Panc1 (cell line): ENCODE measurements around the gene TESK1. TPM values are rescaled to one million over a fixed set of nuclear protein-coding genes. Genes with fewer than 3 reads are reported as not detected.

Source experiments
- ATAC-seq: fragments of 200-7000 bp; cut with Tn5 transposase; 2 replicates; pipeline ENCODE4 v1.9.1; 2020; ENCODE audit warnings: mild to moderate bottlenecking, moderate library complexity
- BruUV-seq: library from RNA; stranded (reverse); fragments of 400-500 nt; replicated peaks from 2 replicates; lab custom pipeline; 2021; lab: Mats Ljungman, UMichigan
- CTCF ChIA-PET: fragments of 300-600 bp; sonication (Branson Sonifier 250); formaldehyde crosslinking; loops from one replicate; lab custom pipeline; 2022; ENCODE audit warnings: antibody characterized with exemption; lab: Charles Lee
- POLR2A ChIA-PET: fragments of 300-600 bp; sonication (Branson Sonifier 250); formaldehyde crosslinking; loops from one replicate; lab custom pipeline; 2022; ENCODE audit warnings: antibody characterized with exemption; lab: Charles Lee
- DNase-seq: peaks from one replicate; pipeline ENCODE4 v3.0.0-alpha.2; 2010; ENCODE audit warnings: low read depth, low spot score
- H3K27ac ChIP-seq: 2 replicates; pipeline ENCODE4 v1.5.1; 2011; ENCODE audit warnings: mild to moderate bottlenecking, low read length, inconsistent platforms
- H3K27me3 ChIP-seq: fragments of 200-500 bp; sonication (Bioruptor generic); 2 replicates; pipeline ENCODE4 v1.6.0; 2014; ENCODE audit warnings: low read length, inconsistent platforms; ENCODE audit not compliant: control insufficient read depth, insufficient read depth
- H3K36me3 ChIP-seq: fragments of 200-500 bp; sonication (Bioruptor generic); 2 replicates; pipeline ENCODE4 v1.5.1; 2014; ENCODE audit warnings: inconsistent platforms, mild to moderate bottlenecking, low read length, moderate library complexity; ENCODE audit not compliant: control insufficient read depth, insufficient read depth
- H3K4me1 ChIP-seq: 2 replicates; pipeline ENCODE4 v1.5.1; 2011; ENCODE audit warnings: inconsistent platforms, mild to moderate bottlenecking, low read length, moderate library complexity; ENCODE audit not compliant: control insufficient read depth, insufficient read depth
- H3K4me3 ChIP-seq, 2 experiments: 2 replicates each; pipeline ENCODE4 v1.5.1; 2011 to 2012; ENCODE audit warnings: low read depth in 2 of 2, low read length in 2 of 2, mild to moderate bottlenecking in 2 of 2, inconsistent platforms in 1 of 2, moderate library complexity in 1 of 2
- H3K9me3 ChIP-seq: fragments of 200-500 bp; sonication (Bioruptor generic); 2 replicates; pipeline ENCODE4 v1.5.1; 2014; ENCODE audit warnings: low read depth, mild to moderate bottlenecking, inconsistent platforms, low read length, moderate library complexity; ENCODE audit not compliant: control insufficient read depth, insufficient read depth
- POLR2AphosphoS5 ChIP-seq: IDR thresholded peaks from 2 replicates; pipeline ENCODE4 v1.6.1; 2012; ENCODE audit warnings: mild to moderate bottlenecking, low read depth, low read length, moderate library complexity
- SIN3A ChIP-seq: IDR thresholded peaks from 2 replicates; pipeline ENCODE4 v1.6.1; 2012; ENCODE audit warnings: low read depth, mild to moderate bottlenecking, low read length, moderate library complexity, borderline replicate concordance; ENCODE audit not compliant: insufficient read depth
- TCF7L2 ChIP-seq: IDR thresholded peaks from 2 replicates; pipeline ENCODE4 v1.6.1; 2011; ENCODE audit warnings: mild to moderate bottlenecking, low read depth, low read length, inconsistent platforms
- in situ Hi-C: cut with HindIII; loops from 2 replicates; pipeline ENCODE4 v1.10.0; 2016; ENCODE audit warnings: low sequenced_read_pairs, low pct_unique_long_range_greater_than_20kb
- intact Hi-C: fragments of 100-400 bp; cut with micrococcal nuclease; formaldehyde crosslinking; loops from one replicate; pipeline ENCODE4 v1.10.0; 2022; ENCODE audit not compliant: unreplicated experiment
- total RNA-seq: library from RNA; stranded (reverse); gene quantifications from one replicate; pipeline ENCODE4 v1.2.1, GENCODE V29; 2021; ENCODE audit not compliant: unreplicated experiment
- TF ChIP-seq, protein P1 (sequence below): fragments of 450-650 bp; IDR thresholded peaks from 2 replicates; pipeline ENCODE4 v1.5.1; 2017; ENCODE audit warnings: mild to moderate bottlenecking
- TF ChIP-seq, protein P2 (sequence below), 2 experiments: IDR thresholded peaks; 2 replicates each; pipeline ENCODE4 v1.6.1; 2011 to 2012; ENCODE audit warnings: low read depth in 2 of 2, control low read depth in 1 of 2, low read length in 1 of 2, mild to moderate bottlenecking in 1 of 2, moderate library complexity in 1 of 2; ENCODE audit not compliant: insufficient read depth in 1 of 2

TESK1 gene
- total RNA-seq, 1 experiment from 2014 or later = 55.0 TPM

- Histone ChIP-seq H3K27me3 (no peaks in the 10 kb centered on the region), H3K36me3 (no peaks in the 10 kb centered on the region), H3K4me3 (no peak overlapping the region), H3K4me1 (no peaks in the 10 kb centered on the region), H3K9me3 (no peaks in the 10 kb centered on the region), H3K27ac (no peak overlapping the region)
- TF ChIP-seq, protein P1, sequence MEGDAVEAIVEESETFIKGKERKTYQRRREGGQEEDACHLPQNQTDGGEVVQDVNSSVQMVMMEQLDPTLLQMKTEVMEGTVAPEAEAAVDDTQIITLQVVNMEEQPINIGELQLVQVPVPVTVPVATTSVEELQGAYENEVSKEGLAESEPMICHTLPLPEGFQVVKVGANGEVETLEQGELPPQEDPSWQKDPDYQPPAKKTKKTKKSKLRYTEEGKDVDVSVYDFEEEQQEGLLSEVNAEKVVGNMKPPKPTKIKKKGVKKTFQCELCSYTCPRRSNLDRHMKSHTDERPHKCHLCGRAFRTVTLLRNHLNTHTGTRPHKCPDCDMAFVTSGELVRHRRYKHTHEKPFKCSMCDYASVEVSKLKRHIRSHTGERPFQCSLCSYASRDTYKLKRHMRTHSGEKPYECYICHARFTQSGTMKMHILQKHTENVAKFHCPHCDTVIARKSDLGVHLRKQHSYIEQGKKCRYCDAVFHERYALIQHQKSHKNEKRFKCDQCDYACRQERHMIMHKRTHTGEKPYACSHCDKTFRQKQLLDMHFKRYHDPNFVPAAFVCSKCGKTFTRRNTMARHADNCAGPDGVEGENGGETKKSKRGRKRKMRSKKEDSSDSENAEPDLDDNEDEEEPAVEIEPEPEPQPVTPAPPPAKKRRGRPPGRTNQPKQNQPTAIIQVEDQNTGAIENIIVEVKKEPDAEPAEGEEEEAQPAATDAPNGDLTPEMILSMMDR = no peak
- TF ChIP-seq SIN3A (no peak), TCF7L2 (no peak), POLR2AphosphoS5 (no peak)
- intact Hi-C loops (no loop called here), in situ Hi-C loops (no loop called here)
- DNase-seq = no peak
- no peak for ATAC-seq
- BruUV-seq = no TSS peak
- POLR2A ChIA-PET = interaction anchor here (0.7 kb wide), 1 partner anchor 46 kb away, joined by 10 read pairs; no protein-coding TSS in a partner anchor
- CTCF ChIA-PET = no interaction called here
These were observed 22.5 kb downstream of the TESK1 start for GRCh38 chr9:35627575-35627974.

DNA sequence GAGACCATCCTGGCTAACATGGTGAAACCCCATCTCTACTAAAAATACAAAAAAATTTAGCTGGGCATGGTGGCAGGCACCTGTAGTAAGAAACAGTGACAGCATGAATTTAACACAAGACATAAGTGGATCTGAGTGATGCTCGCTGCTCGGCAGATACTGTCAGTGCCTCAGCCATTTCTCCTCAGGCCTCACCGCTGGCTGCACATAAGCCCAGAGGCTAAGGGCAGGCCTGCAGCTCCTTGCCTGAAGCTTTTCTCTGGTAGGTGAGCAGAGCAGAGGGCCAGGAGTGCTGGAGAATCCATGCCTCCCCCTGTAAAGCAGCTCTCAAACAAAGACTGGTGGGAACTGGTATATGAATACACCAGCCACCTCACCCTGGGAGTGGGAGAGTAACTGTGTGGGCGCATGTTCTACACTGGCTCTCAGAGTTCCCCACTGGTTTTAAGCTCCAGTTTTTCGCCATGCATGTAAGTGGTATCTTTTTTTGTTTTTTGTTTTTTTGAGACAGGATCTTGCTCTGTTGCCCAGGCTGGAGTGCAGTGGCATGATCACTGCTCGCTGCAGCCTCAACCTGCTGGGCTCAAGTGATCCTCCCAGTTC is 23.4 kb downstream of the TESK1 start:
- Histone ChIP-seq H3K27ac (no peak overlapping the region), H3K36me3 (no peaks in the 10 kb centered on the region), H3K4me3 (no peak overlapping the region), H3K9me3 (no peaks in the 10 kb centered on the region), H3K27me3 (no peaks in the 10 kb centered on the region), H3K4me1 (no peaks in the 10 kb centered on the region)
- DNase-seq (no peak), ATAC-seq (no peak)
- TF ChIP-seq, protein P1 = no peak
- no peak for TF ChIP-seq POLR2AphosphoS5
- TF ChIP-seq, protein P2, sequence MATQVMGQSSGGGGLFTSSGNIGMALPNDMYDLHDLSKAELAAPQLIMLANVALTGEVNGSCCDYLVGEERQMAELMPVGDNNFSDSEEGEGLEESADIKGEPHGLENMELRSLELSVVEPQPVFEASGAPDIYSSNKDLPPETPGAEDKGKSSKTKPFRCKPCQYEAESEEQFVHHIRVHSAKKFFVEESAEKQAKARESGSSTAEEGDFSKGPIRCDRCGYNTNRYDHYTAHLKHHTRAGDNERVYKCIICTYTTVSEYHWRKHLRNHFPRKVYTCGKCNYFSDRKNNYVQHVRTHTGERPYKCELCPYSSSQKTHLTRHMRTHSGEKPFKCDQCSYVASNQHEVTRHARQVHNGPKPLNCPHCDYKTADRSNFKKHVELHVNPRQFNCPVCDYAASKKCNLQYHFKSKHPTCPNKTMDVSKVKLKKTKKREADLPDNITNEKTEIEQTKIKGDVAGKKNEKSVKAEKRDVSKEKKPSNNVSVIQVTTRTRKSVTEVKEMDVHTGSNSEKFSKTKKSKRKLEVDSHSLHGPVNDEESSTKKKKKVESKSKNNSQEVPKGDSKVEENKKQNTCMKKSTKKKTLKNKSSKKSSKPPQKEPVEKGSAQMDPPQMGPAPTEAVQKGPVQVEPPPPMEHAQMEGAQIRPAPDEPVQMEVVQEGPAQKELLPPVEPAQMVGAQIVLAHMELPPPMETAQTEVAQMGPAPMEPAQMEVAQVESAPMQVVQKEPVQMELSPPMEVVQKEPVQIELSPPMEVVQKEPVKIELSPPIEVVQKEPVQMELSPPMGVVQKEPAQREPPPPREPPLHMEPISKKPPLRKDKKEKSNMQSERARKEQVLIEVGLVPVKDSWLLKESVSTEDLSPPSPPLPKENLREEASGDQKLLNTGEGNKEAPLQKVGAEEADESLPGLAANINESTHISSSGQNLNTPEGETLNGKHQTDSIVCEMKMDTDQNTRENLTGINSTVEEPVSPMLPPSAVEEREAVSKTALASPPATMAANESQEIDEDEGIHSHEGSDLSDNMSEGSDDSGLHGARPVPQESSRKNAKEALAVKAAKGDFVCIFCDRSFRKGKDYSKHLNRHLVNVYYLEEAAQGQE (IDR thresholded peaks at IDR 0.05; ENCODE audit: insufficient read depth in 1 of 2, low read depth in 2 of 2, low read length in 1 of 2) = no peak
- no peak for TF ChIP-seq TCF7L2
- TF ChIP-seq SIN3A = no peak
- BruUV-seq = no TSS peak
- POLR2A ChIA-PET = interaction anchor here (0.6 kb wide), 2 partner anchors 62 to 347 kb away, joined by 3 to 6 read pairs; no protein-coding TSS in a partner anchor
- CTCF ChIA-PET = interaction anchor here (0.9 kb wide), 1 partner anchor 16 kb away, joined by 3 read pairs; no protein-coding TSS in a partner anchor
- in situ Hi-C loops (no loop called here), intact Hi-C loops (no loop called here)
